ENCODE measurements around the gene CADM2. TPM values are rescaled to one million over a fixed set of nuclear protein-coding genes. Genes with fewer than 3 reads are reported as not detected.
"Not testable (repeated sequence)": the region's sequence is repeated elsewhere in the genome, so short reads cannot be mapped to it uniquely, and the experiment has no call there.

The CADM2 gene
- total RNA-seq, 1 donor from 2014 or later = 6.8 TPM

GRCh38 chr3:85691196-85691595 lies 732.4 kb downstream of the CADM2 start:
- no peak overlapping the region for H3K4me2 ChIP-seq

GRCh38 chr3:85697156-85697555 lies 738.4 kb downstream of the CADM2 start:
- Histone ChIP-seq H3K9me3 (ENCODE audit: low read depth) (no peaks in the 10 kb centered on the region), H4K20me1 (ENCODE audit: low read depth) (no peaks in the 10 kb centered on the region), H3K36me3 (no peaks in the 10 kb centered on the region), H3K9ac (no peak overlapping the region), H2AFZ (replicated peaks) (no peak overlapping the region), H3K27me3 (no peaks in the 10 kb centered on the region), H3F3A (ENCODE audit: low read depth) (no peaks in the 10 kb centered on the region), H3K4me2 (no peak overlapping the region), H3K27ac (no peak overlapping the region), H3K4me3 (no peak overlapping the region), H3K4me1 (no peaks in the 10 kb centered on the region), H3K79me2 (ENCODE audit: low read depth) (no peaks in the 10 kb centered on the region)
- Mint-ChIP-seq H3K4me1 (no peaks in the 10 kb centered on the region), H3K4me3 (no peak overlapping the region), H3K27me3 (ENCODE audit: insufficient read depth, low read depth) (peaks cover 3% of the 10 kb centered on the region), H3K9me3 (peaks cover 4% of the 10 kb centered on the region), H3K36me3 (no peaks in the 10 kb centered on the region), H3K27ac (no peak overlapping the region)
- no peak for DNase-seq (ENCODE audit: low spot score)
- TF ChIP-seq EZH2phosphoT487 (IDR thresholded peaks at IDR 0.05) (no peak), CTCF (IDR thresholded peaks at IDR 0.05) (no peak), EZH2 (IDR thresholded peaks at IDR 0.05) (no peak)

More at GRCh38 chr3:85691196-85691595, 732.4 kb downstream of the CADM2 start:
- Mint-ChIP-seq H3K4me3 (no peak overlapping the region), H3K4me1 (no peaks in the 10 kb centered on the region), H3K27me3 (ENCODE audit: insufficient read depth, low read depth) (no peaks in the 10 kb centered on the region), H3K36me3 (no peaks in the 10 kb centered on the region), H3K27ac (no peak overlapping the region), H3K9me3 (peaks cover 2% of the 10 kb centered on the region)
- Histone ChIP-seq H3K27ac (no peak overlapping the region), H3F3A (ENCODE audit: low read depth) (no peaks in the 10 kb centered on the region), H3K27me3 (no peaks in the 10 kb centered on the region), H3K9ac (no peak overlapping the region), H3K4me1 (no peaks in the 10 kb centered on the region), H4K20me1 (ENCODE audit: low read depth) (no peaks in the 10 kb centered on the region), H3K9me3 (ENCODE audit: low read depth) (no peaks in the 10 kb centered on the region), H3K79me2 (ENCODE audit: low read depth) (no peaks in the 10 kb centered on the region), H3K4me3 (no peak overlapping the region), H3K36me3 (no peaks in the 10 kb centered on the region), H2AFZ (replicated peaks) (no peak overlapping the region)
- DNase-seq (ENCODE audit: low spot score) = no peak
- TF ChIP-seq EZH2 (IDR thresholded peaks at IDR 0.05) (no peak), CTCF (IDR thresholded peaks at IDR 0.05) (no peak), EZH2phosphoT487 (IDR thresholded peaks at IDR 0.05) (no peak)

GRCh38 chr3:85706130-85706529 lies 747.3 kb downstream of the CADM2 start:
- H3K4me1 Mint-ChIP-seq = no peaks in the 10 kb centered on the region
- H3K4me3 ChIP-seq = no peak overlapping the region
- no peak for DNase-seq (ENCODE audit: low spot score)
- H3K79me2 ChIP-seq (ENCODE audit: low read depth) = no peaks in the 10 kb centered on the region
- TF ChIP-seq CTCF (IDR thresholded peaks at IDR 0.05) (no peak), EZH2 (IDR thresholded peaks at IDR 0.05) (no peak), EZH2phosphoT487 (IDR thresholded peaks at IDR 0.05) (no peak)
- no peaks in the 10 kb centered on the region for H3K9me3 Mint-ChIP-seq
- H3K36me3 ChIP-seq = no peaks in the 10 kb centered on the region
- no peaks in the 10 kb centered on the region for H4K20me1 ChIP-seq (ENCODE audit: low read depth)
- H3K27ac Mint-ChIP-seq = no peak overlapping the region
- H3K4me1 ChIP-seq = no peaks in the 10 kb centered on the region
- H3K9ac ChIP-seq = no peak overlapping the region
- no peaks in the 10 kb centered on the region for H3K9me3 ChIP-seq (ENCODE audit: low read depth)
- no peaks in the 10 kb centered on the region for H3K27me3 ChIP-seq
- H3K4me3 Mint-ChIP-seq = no peak overlapping the region
- no peaks in the 10 kb centered on the region for H3K36me3 Mint-ChIP-seq
- H3K4me2 ChIP-seq = no peak overlapping the region
- H3K27me3 Mint-ChIP-seq (ENCODE audit: insufficient read depth, low read depth) = no peaks in the 10 kb centered on the region
- H3K27ac ChIP-seq = no peak overlapping the region
- no peaks in the 10 kb centered on the region for H3F3A ChIP-seq (ENCODE audit: low read depth)
- H2AFZ ChIP-seq (replicated peaks) = no peak overlapping the region

GRCh38 chr3:85708325-85708724 lies 749.5 kb downstream of the CADM2 start:
- H3K36me3 ChIP-seq; H3K27ac ChIP-seq; H4K20me1 ChIP-seq (ENCODE audit: low read depth); H3K4me2 ChIP-seq; H3K9me3 Mint-ChIP-seq; H3K79me2 ChIP-seq (ENCODE audit: low read depth); H3K9me3 ChIP-seq (ENCODE audit: low read depth); H3K4me1 ChIP-seq; H3K27me3 ChIP-seq; H3K27me3 Mint-ChIP-seq (ENCODE audit: insufficient read depth, low read depth); DNase-seq (ENCODE audit: low spot score); H2AFZ ChIP-seq (replicated peaks); H3F3A ChIP-seq (ENCODE audit: low read depth); H3K36me3 Mint-ChIP-seq; H3K27ac Mint-ChIP-seq; H3K4me1 Mint-ChIP-seq; H3K4me3 Mint-ChIP-seq; H3K4me3 ChIP-seq; H3K9ac ChIP-seq: not testable (repeated sequence)

All from neural progenitor cell (in vitro differentiated cells).